Activated CD4-positive, alpha-beta T cell treated with anti-CD3 and anti-CD28 coated beads for 24 hours (primary cell): Measurements from ENCODE around the gene IFTAP.
"Not testable (repeated sequence)": the region's sequence is repeated elsewhere in the genome, so short reads cannot be mapped to it uniquely, and the experiment has no call there.

Source experiments
- DNase-seq, 2 donors: peaks; one replicate each; pipeline ENCODE4 v3.0.0-alpha.2; 2020; ENCODE audit warnings: low read depth in 2 of 2

IFTAP gene

DNA sequence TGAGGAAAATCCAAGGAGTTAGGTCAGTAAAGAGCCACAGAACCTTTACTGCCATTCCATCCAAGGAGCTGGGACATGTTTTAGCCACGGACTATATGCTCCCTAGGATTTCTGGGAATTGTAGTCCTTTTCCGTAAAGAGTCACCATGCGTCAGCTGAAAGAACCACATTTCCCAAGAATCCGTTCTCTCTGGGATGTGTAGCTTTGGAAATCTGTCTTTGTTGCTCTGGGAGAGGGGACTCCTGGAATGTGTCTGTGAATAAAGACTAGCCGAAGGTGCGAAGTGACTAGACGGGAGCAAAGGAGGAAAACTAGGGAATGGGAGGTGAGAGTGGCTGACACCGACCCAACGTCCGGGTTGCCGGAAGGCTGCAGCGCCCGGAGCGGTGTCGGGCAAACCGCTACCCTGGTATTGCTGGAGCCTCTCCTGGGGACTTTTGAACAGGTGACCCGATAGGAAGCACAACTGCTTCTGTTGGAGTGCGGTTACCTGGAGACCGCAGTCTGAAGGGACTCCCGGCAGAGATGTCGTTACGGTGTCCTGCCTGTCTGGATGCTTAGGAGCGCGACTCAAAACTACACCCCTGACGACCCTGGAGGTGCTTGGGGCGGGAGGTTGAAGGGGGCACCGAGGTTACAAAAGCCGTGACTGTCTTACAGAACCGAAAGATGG lies at the start of gene IFTAP:
TSS of gene IFTAP (plus strand) at position 187 of the 674 bp plus-strand sequence. CDS start 15,602 bp downstream, outside the sequence.
- peak in 1 of 2 donors; percentile 6 for DNase-seq

GRCh38 chr11:36550385-36551115 lies 43.8 kb upstream of the IFTAP start:
- DNase-seq = no peak

DNA sequence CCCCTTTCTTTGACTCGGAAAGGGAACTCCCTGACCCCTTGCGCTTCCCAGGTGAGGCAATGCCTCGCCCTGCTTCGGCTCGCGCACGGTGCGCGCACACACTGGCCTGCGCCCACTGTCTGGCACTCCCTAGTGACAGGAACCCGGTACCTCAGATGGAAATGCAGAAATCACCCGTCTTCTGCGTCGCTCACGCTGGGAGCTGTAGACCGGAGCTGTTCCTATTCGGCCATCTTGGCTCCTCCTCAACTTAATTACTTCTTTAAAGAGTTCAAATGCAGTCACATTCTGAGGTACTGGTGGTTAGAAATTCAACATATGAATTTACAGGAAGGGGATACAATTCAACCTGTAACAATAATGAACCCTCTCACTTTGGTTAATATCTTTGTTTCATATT lies 36.9 kb upstream of the IFTAP start:
- not testable (repeated sequence) for DNase-seq

DNA sequence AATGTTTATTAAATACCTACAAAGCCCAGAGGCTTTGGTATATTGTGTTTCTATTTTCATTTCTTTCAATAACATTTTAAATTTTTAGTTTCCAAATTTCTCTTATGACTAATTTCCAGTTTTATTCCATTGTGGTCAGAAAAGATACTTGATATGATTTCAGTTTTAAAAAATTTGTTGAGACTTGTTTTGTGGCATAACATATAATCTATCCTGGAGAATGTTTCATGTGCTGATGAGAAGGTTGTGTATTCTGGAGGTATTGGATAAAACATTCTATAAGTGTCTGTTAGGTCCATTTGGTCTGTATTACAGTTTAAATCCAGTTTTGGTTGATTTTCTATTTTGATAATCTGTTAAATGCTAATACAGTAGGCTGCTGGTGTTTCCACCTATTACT lies 36.3 kb upstream of the IFTAP start:
- DNase-seq = no peak

DNA sequence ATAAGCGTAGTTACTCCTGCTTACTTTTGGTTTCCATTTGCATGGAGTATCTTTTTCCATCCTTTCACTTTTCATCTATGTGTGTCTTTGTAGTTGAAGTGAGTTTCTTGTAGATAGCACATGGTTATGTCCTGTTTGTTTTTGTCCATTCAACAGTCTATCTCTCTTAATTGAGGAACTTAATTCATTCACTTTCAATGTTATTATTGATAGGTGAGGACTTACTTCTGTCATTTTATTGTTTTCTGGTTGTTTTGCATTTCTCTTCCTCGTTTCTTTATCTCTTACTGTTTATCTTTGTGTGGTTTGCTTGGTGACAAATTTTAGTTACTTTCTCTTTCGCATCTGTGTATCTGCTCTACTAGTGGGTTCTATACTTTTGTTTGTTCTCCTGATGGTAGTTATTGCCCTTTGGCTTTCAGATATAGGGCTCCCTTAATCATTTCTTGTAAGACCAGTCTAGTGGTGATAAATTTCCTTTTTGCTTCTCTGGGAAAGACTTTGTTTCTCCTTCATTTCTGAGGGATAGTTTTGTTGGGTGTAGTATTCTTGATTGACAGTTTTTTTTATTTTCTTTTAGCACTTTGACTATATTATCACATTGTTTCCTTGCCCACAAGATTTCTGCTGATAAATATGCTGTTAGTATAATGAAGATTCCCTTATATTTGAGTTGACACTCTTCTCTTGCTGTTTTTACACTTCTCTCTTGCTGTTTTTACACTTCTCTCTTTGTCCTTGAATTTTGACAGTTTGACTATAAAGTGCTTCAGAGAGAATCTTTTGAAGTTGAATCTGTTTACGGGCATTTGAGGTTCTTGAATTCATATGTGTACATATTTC lies 35.5 kb upstream of the IFTAP start:
- no peak for DNase-seq

DNA sequence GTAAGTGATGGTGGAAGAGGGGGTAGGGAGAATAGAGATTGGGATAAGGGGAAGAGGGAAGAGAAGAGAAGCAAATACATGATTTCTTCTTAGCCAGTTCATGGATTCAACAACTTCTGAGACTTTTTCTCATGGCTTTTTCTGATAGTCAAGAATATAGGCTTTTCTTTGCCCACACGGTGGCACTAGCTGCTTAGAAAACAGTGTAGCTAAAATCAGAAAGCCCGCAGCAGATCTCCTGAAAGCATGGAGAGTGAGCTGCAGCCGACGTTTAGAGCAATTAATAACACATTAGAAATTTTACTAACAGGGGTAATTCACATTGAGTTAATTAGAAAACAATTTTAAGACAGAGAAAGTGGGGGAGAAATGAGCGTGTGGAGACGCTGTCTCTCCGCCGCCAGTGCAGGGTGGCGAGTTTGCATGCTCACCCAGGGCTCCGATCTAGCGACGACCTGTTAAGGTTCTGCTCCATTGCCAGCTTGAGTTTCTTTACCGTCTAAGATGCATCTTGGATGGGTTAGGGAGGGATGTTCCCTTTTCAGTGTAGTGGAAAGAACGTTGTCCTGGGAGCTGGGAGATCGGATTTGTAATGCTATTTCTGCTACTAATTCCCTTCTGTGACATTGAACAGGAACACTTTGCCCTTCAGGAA lies 29.8 kb upstream of the IFTAP start:
- peak; percentile 5 to 20 for DNase-seq

DNA sequence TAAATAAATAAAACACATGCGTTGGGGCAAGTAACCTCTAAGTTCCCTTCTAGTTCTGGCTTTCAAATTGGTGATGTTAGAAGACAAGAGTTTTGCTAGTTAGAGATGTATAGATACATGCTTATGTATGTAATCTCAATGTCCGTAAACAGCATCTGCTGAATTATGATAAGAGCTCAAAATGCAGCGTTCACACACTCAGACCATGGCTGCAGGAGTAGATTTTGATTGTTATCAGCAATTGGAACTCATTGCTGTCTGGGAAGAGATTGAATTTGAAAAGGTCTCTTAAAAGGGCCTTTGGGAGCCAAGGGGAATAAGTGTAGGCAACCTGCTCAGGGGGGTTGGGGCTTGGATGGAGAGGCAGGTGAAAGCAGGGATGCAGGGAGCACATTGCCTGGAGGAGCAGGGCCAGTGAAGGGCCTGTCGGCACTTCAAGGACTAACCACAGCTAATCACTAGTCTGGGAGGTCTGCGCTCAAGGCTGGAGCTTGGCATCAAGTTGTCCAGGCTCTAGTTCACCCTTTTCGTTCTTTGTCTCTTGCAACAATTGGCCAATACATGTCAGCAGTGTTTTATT lies 29.2 kb upstream of the IFTAP start:
- DNase-seq = no peak

DNA sequence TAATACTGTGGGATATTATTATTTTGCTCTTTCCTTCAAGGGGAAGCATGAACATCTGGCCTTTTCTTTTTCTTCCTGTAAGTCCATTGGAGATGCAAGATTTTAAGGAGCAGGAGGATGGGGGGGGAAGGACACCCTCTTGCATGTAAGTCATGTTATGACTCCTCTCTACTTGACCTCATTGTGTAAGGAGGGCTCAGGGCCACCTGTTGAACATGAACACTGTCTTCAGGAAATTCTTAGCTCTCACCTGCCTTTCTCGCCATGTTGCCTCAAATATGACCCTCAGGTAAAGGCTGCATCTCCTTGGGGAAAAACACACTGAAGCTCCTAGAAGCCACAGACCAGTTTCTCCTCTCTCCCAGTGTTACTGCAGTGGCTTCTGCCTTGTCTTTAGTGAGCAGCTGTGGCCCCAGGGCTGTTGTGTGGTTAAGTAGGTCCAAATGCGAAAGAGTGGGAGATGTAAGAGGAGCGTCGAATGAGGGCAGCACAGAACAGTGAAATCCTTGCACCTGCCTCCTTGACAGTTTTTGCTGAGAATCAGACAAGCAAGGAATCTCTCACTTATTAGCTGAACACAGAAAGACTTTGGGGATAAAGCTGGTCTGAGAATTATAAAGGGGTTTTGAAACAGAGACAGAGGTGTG lies 27.8 kb upstream of the IFTAP start:
- DNase-seq = no peak

GRCh38 chr11:36567694-36568093 lies 26.6 kb upstream of the IFTAP start, which contains the start of gene RAG1:
TSS of gene RAG1 (plus strand) at chr11:36568007. CDS start at chr11:36573305, 5,298 bp downstream.
- DNase-seq = no peak

GRCh38 chr11:36569095-36569494 lies 25.2 kb upstream of the IFTAP start:
- DNase-seq = no peak

- DNase-seq = no peak
Measured at GRCh38 chr11:36574486-36574885, 19.8 kb upstream of the IFTAP start.

DNA sequence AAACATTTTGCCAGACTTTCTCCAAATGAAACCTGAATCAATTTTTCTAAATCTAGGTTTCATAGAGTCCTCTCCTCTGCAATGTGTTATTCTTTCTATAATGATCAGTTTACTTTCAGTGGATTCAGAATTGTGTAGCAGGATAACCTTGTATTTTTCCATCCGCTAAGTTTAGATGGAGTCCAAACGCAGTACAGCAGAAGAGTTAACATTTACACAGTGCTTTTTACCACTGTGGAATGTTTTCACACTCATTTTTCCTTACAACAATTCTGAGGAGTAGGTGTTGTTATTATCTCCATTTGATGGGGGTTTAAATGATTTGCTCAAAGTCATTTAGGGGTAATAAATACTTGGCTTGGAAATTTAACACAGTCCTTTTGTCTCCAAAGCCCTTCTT lies 16.9 kb upstream of the IFTAP start:
- no peak for DNase-seq

DNA sequence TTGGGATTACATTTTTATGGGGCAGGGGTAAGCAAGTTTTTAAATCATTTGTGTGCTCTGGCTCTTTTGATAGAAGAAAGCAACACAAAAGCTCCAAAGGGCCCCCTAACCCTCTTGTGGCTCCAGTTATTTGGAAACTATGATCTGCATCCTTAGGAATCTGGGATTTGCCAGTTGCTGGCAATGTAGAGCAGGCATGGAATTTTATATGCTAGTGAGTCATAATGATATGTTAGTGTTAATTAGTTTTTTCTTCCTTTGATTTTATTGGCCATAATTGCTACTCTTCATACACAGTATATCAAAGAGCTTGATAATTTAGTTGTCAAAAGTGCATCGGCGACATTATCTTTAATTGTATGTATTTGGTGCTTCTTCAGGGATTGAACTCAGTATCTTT lies 16.4 kb upstream of the IFTAP start:
- DNase-seq = no peak

GRCh38 chr11:36578458-36578857 lies 15.8 kb upstream of the IFTAP start:
- no peak for DNase-seq

- no peak for DNase-seq
Measured at GRCh38 chr11:36581536-36581935, 12.8 kb upstream of the IFTAP start.

GRCh38 chr11:36583667-36584066 lies 10.6 kb upstream of the IFTAP start:
- no peak for DNase-seq

GRCh38 chr11:36586543-36586942 lies 7.8 kb upstream of the IFTAP start:
- no peak for DNase-seq

DNA sequence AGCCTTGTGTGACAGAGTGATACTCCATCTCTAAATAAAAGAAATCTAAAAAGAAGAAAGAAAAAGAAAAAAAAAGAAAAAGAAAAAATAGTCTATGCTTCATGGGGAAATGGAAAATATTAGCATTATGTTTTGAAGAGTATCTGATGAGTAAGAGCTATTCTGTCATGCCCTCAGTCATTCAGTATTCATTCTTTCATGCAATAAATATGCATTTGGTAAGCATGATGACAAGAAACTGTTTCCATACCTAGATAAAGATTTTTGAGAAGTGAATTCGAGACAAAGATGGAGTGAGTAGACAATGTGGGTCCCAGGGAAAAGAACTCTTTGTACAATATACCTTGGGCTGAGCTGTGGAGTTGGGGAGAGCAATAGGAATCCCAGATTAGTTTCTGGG lies 6.2 kb upstream of the IFTAP start:
- DNase-seq = no peak

- DNase-seq = no peak
Measured at GRCh38 chr11:36590513-36590912, 3.8 kb upstream of the IFTAP start.

DNA sequence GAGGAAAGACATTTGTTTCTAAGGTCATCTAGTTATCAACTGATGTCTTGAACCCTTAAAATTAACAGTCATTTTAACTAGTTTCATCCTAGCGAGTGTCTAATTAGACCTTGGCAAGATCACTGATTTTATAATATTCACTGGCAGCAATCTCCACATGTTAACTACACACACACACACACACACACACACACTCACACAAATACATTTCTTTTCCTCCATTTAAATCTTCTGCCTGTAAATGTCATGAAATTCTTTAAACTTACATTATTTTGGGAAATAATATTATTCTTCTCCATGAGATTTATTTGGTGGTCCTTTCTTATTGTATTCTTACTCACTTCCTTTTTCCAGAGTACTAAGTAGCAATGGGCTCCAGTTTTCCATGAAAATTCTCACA lies 2.9 kb upstream of the IFTAP start:
- DNase-seq = no peak

GRCh38 chr11:36596880-36597279 lies 2.6 kb downstream of the IFTAP start:
- no peak for DNase-seq
